ENCODE measurements around the gene ERCC1. TPM values are rescaled to one million over a fixed set of nuclear protein-coding genes. Genes with fewer than 3 reads are reported as not detected.
A peak's percentile ranks its signal among the peaks of the same experiment; 100 is the strongest.

Gene ERCC1
- 10 to 100 TPM; 39.9 to 69.3 (median 52.5) TPM for total RNA-seq

DNA sequence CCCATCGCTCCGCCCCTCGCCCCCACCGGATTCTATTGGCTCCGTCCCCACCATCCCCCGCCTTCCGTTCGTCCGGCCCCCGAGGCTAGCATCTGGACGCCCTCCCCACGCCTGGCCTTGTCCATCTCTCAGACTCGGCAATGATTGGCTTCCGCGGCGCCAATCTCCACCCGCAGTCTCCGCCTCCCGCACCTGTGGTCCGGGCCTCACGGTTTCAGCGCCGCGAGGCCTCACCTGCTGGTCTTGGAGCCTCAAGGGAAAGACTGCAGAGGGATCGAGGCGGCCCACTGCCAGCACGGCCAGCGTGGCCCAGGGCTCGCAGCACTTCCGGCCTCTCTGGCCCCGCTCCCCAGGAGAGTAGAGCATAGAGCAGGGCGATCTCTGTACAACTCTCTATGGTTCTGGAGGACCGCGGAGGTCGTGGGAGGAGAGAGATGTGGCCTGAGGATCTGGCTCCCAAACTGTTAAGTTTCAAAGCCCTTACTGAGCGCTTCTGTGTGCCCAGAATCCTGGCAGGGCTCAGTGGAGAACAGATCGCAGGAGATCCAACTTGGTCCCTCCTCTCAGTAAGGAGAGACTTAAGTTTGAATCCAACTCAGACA, at the start of gene ERCC1:
Gene ERCC1 (minus strand): TSS at position 329 of the 602 bp plus-strand sequence. CDS start 543 bp downstream, outside the sequence.
- Histone ChIP-seq H3K27me3 (peaks cover 0 to 3% of the 10 kb centered on the region in 2 donors), H3K9me3 (no peaks in the 10 kb centered on the region), H3K4me3 (peak within 1 kb of the TSS; percentile 44 to 63 (median 58)), H3K36me3 (peaks cover 0 to 25% (median 0%) of the 10 kb centered on the region in 3 donors), H3K4me1 (peaks cover 0 to 30% (median 23%) of the 10 kb centered on the region in 4 donors), H3K27ac (peak within 1 kb of the TSS; percentile 82 to 94 (median 89))
- peak in 2 of 3 donors; percentile 98 to 100 for DNase-seq
- TF ChIP-seq, protein P1, sequence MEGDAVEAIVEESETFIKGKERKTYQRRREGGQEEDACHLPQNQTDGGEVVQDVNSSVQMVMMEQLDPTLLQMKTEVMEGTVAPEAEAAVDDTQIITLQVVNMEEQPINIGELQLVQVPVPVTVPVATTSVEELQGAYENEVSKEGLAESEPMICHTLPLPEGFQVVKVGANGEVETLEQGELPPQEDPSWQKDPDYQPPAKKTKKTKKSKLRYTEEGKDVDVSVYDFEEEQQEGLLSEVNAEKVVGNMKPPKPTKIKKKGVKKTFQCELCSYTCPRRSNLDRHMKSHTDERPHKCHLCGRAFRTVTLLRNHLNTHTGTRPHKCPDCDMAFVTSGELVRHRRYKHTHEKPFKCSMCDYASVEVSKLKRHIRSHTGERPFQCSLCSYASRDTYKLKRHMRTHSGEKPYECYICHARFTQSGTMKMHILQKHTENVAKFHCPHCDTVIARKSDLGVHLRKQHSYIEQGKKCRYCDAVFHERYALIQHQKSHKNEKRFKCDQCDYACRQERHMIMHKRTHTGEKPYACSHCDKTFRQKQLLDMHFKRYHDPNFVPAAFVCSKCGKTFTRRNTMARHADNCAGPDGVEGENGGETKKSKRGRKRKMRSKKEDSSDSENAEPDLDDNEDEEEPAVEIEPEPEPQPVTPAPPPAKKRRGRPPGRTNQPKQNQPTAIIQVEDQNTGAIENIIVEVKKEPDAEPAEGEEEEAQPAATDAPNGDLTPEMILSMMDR (IDR thresholded peaks at IDR 0.05), result no peak
- TF ChIP-seq POLR2A (IDR thresholded peaks at IDR 0.05), result peak; percentile 77 to 84

DNA sequence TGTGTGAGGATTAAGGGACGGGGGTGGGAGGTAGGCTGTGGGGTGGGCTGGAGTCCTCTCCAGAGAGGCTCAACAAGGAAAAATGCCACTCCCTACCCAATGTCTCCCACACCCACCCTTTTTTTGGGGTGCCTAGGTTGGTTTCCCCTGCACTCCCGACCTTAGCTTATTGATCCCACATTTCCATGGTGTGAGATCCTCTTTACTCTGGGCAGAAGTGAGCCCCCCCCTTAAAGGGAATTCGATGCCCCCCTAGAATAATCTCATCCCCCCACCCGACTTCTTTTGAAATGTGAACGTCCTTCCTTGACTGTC, 49.6 kb upstream of the ERCC1 start:
- TF ChIP-seq, protein P1 (IDR thresholded peaks at IDR 0.05), result no peak
- peaks cover 0 to 23% (median 7%) of the 10 kb centered on the region in 4 donors for H3K4me1 ChIP-seq
- no peaks in the 10 kb centered on the region for H3K9me3 ChIP-seq
- no peaks in the 10 kb centered on the region for H3K36me3 ChIP-seq
- no peak overlapping the region for H3K27ac ChIP-seq
- no peak overlapping the region for H3K4me3 ChIP-seq
- no peaks in the 10 kb centered on the region for H3K27me3 ChIP-seq
- DNase-seq, result no peak

DNA sequence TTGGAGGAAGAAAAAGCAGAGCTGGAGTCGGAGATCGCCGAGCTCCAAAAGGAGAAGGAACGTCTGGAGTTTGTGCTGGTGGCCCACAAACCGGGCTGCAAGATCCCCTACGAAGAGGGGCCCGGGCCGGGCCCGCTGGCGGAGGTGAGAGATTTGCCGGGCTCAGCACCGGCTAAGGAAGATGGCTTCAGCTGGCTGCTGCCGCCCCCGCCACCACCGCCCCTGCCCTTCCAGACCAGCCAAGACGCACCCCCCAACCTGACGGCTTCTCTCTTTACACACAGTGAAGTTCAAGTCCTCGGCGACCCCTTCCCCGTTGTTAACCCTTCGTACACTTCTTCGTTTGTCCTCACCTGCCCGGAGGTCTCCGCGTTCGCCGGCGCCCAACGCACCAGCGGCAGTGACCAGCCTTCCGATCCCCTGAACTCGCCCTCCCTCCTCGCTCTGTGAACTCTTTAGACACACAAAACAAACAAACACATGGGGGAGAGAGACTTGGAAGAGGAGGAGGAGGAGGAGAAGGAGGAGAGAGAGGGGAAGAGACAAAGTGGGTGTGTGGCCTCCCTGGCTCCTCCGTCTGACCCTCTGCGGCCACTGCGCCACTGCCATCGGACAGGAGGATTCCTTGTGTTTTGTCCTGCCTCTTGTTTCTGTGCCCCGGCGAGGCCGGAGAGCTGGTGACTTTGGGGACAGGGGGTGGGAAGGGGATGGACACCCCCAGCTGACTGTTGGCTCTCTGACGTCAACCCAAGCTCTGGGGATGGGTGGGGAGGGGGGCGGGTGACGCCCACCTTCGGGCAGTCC, 49.0 kb upstream of the ERCC1 start:
- TF ChIP-seq, protein P1 (IDR thresholded peaks at IDR 0.05), result no peak
- TF ChIP-seq POLR2A (IDR thresholded peaks at IDR 0.05), result no peak
- Histone ChIP-seq H3K27ac (no peak overlapping the region), H3K4me3 (no peak overlapping the region), H3K9me3 (no peaks in the 10 kb centered on the region), H3K4me1 (peaks cover 0 to 22% (median 9%) of the 10 kb centered on the region in 4 donors), H3K36me3 (no peaks in the 10 kb centered on the region), H3K27me3 (no peaks in the 10 kb centered on the region)
- DNase-seq, result no peak

DNA sequence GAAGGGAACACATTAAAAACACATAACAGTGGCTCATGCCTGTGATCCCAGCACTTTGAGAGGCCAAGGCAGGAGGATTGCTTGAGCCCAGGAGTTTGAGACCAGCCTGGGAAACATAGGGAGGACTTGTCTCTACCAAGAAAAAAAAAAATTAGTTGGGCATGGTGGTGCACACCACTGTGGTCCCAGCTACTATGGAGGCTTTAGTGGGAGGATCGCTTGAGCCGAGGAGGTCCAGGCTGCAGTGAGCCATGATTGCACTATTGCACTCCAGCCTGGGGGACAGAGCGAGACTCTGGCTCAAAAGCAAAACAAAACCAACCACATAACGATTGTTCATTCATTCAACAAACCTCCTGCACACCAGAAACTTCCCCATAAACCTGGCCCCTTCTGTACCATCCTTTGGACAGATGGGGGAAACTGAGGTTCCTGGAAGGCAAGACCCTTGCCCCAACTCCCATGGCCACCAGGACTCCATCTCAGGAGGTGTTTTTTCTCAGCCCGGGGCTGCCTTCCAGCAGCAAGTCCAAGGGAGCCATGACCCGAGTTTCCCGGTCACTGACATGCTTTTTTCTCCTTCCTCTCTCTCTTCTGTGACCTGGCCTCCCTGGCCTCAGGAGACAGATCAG, 48.3 kb upstream of the ERCC1 start:
- Histone ChIP-seq H3K4me1 (peaks cover 0 to 19% (median 11%) of the 10 kb centered on the region in 4 donors), H3K27me3 (no peaks in the 10 kb centered on the region), H3K36me3 (no peaks in the 10 kb centered on the region), H3K4me3 (no peak overlapping the region), H3K9me3 (no peaks in the 10 kb centered on the region), H3K27ac (no peak overlapping the region)
- no peak for DNase-seq
- TF ChIP-seq, protein P1 (IDR thresholded peaks at IDR 0.05), result no peak
- no peak for TF ChIP-seq POLR2A (IDR thresholded peaks at IDR 0.05)

DNA sequence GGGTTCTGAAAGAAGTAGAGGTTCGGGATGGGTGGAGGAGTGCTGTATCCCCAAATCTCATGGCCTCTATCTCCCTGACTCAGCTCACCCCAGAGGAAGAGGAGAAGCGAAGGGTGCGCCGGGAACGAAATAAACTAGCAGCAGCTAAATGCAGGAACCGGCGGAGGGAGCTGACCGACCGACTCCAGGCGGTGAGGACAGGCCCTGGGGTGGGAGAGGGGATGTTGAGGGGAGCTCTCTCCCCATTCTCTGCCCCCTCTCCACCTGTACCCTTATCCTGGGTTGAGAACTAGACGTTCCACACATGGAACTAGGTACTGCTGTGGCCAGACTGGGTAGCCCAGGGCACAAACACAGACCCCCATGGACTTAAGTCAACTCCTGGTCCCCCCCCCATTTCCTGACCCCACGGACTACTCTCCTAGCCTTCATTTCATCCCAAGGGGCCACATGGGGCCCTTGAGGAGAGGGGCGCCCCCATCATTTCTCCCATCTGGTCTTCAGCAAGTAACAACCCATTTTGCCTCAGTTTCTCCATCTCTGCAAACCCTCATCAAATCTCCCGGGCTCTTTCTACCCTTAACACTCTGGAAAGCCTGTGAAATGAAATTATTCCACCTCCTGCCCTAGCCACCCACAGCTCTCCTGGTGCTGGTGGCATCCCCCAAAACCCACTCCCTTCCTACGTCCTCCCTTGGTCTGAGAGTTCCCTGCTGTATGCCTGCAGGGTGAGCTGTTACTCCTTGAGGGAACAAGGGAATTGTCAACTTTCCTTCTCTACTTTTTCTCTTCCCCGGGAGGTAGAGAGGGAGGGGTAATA, 47.6 kb upstream of the ERCC1 start:
- H3K27me3 ChIP-seq, result no peaks in the 10 kb centered on the region
- no peak for TF ChIP-seq POLR2A (IDR thresholded peaks at IDR 0.05)
- TF ChIP-seq, protein P1 (IDR thresholded peaks at IDR 0.05), result no peak
- no peak overlapping the region for H3K27ac ChIP-seq
- peaks cover 0 to 22% (median 12%) of the 10 kb centered on the region in 4 donors for H3K4me1 ChIP-seq
- no peaks in the 10 kb centered on the region for H3K36me3 ChIP-seq
- no peak overlapping the region for H3K4me3 ChIP-seq
- DNase-seq, result no peak
- no peaks in the 10 kb centered on the region for H3K9me3 ChIP-seq
